ENCODE measurements around the gene GPC3.

Gene GPC3

GRCh38 chrX:133926099-133926498 lies 59.3 kb downstream of the GPC3 start:
- Histone ChIP-seq H3K79me2 (ENCODE audit: control insufficient read depth, low read length) (no peaks in the 10 kb centered on the region), H3K4me1 (ENCODE audit: control insufficient read depth, low read length) (no peaks in the 10 kb centered on the region), H3K36me3 (ENCODE audit: control insufficient read depth, low read length) (no peaks in the 10 kb centered on the region), H3K27me3 (ENCODE audit: control insufficient read depth, low read length) (no peaks in the 10 kb centered on the region), H3F3A (ENCODE audit: control insufficient read depth, insufficient read depth) (no peaks in the 10 kb centered on the region), H3K9me3 (ENCODE audit: control insufficient read depth, insufficient read depth, low read length) (no peaks in the 10 kb centered on the region), H3K9me2 (replicated peaks; ENCODE audit: control insufficient read depth, low read length) (no peaks in the 10 kb centered on the region), H4K20me1 (ENCODE audit: control insufficient read depth, insufficient read depth, low read depth, low read length) (no peaks in the 10 kb centered on the region), H3K4me3 (ENCODE audit: low read length) (no peak overlapping the region), H3K4me2 (ENCODE audit: low read length) (no peak overlapping the region), H3K27ac (ENCODE audit: low read depth, low read length) (no peak overlapping the region)
- TF ChIP-seq CTCF (IDR thresholded peaks at IDR 0.05; ENCODE audit: low read depth, low read length, poor library complexity, severe bottlenecking) (no peak), EZH2phosphoT487 (IDR thresholded peaks at IDR 0.05; ENCODE audit: borderline replicate concordance, low read length) (no peak)

GRCh38 chrX:133924548-133924947 lies 60.8 kb downstream of the GPC3 start:
- no peak for TF ChIP-seq EZH2phosphoT487 (IDR thresholded peaks at IDR 0.05; ENCODE audit: borderline replicate concordance, low read length)
- no peak for TF ChIP-seq CTCF (IDR thresholded peaks at IDR 0.05; ENCODE audit: low read depth, low read length, poor library complexity, severe bottlenecking)
- H3K36me3 ChIP-seq (ENCODE audit: control insufficient read depth, low read length) = no peaks in the 10 kb centered on the region
- no peaks in the 10 kb centered on the region for H3F3A ChIP-seq (ENCODE audit: control insufficient read depth, insufficient read depth)
- H3K9me2 ChIP-seq (replicated peaks; ENCODE audit: control insufficient read depth, low read length) = no peaks in the 10 kb centered on the region
- H3K79me2 ChIP-seq (ENCODE audit: control insufficient read depth, low read length) = no peaks in the 10 kb centered on the region
- no peak overlapping the region for H3K4me2 ChIP-seq (ENCODE audit: low read length)
- H3K4me3 ChIP-seq (ENCODE audit: low read length) = no peak overlapping the region
- no peaks in the 10 kb centered on the region for H3K27me3 ChIP-seq (ENCODE audit: control insufficient read depth, low read length)
- no peaks in the 10 kb centered on the region for H3K9me3 ChIP-seq (ENCODE audit: control insufficient read depth, insufficient read depth, low read length)
- H3K4me1 ChIP-seq (ENCODE audit: control insufficient read depth, low read length) = no peaks in the 10 kb centered on the region
- no peak overlapping the region for H3K27ac ChIP-seq (ENCODE audit: low read depth, low read length)
- no peaks in the 10 kb centered on the region for H4K20me1 ChIP-seq (ENCODE audit: control insufficient read depth, insufficient read depth, low read depth, low read length)

DNA sequence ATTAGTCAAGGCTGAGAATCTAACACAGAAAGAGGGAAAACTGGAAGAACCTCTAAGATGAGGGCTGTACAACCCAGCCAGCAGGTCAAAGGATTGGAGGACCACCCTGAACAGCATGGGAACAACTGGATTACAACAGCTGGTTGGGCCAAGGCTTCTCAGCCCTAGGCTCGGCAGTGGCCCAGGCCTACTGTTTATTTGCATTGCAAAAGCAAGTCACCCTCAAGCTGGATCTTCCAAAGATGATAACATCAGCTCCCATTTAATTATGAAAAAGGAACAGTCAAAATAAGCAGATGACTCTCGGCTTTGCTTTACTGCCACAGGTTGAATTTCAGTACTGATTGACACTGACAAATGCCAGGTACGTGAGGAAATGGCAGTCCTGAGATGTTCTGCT lies 61.8 kb downstream of the GPC3 start:
- H4K20me1 ChIP-seq (ENCODE audit: control insufficient read depth, insufficient read depth, low read depth, low read length) = no peaks in the 10 kb centered on the region
- H3K9me3 ChIP-seq (ENCODE audit: control insufficient read depth, insufficient read depth, low read length) = no peaks in the 10 kb centered on the region
- H3K27ac ChIP-seq (ENCODE audit: low read depth, low read length) = no peak overlapping the region
- no peaks in the 10 kb centered on the region for H3F3A ChIP-seq (ENCODE audit: control insufficient read depth, insufficient read depth)
- H3K4me2 ChIP-seq (ENCODE audit: low read length) = no peak overlapping the region
- no peak for TF ChIP-seq CTCF (IDR thresholded peaks at IDR 0.05; ENCODE audit: low read depth, low read length, poor library complexity, severe bottlenecking)
- no peak for TF ChIP-seq EZH2phosphoT487 (IDR thresholded peaks at IDR 0.05; ENCODE audit: borderline replicate concordance, low read length)
- H3K4me1 ChIP-seq (ENCODE audit: control insufficient read depth, low read length) = no peaks in the 10 kb centered on the region
- H3K36me3 ChIP-seq (ENCODE audit: control insufficient read depth, low read length) = no peaks in the 10 kb centered on the region
- no peaks in the 10 kb centered on the region for H3K9me2 ChIP-seq (replicated peaks; ENCODE audit: control insufficient read depth, low read length)
- no peak overlapping the region for H3K4me3 ChIP-seq (ENCODE audit: low read length)
- no peaks in the 10 kb centered on the region for H3K27me3 ChIP-seq (ENCODE audit: control insufficient read depth, low read length)
- no peaks in the 10 kb centered on the region for H3K79me2 ChIP-seq (ENCODE audit: control insufficient read depth, low read length)

DNA sequence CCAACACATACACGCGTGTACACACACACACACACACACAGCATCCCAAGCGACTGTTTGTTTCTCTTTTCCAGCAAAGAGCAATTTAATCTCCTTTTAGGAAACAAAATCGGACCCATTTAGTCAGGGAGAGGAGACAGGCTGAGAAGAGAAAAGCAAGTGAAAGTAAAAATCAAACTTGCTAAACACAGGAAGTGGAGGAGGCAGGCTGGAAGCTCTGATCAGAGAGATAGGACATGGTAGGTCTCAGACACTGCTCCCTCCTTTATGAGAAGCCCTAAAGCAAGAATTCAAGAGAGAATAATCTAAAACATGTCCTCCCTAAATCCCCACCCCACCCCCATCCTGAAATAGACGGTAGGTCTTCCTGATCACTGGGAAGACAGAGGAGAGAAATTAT lies 62.3 kb downstream of the GPC3 start:
- no peak overlapping the region for H3K4me2 ChIP-seq (ENCODE audit: low read length)
- H3K9me2 ChIP-seq (replicated peaks; ENCODE audit: control insufficient read depth, low read length) = no peaks in the 10 kb centered on the region
- no peaks in the 10 kb centered on the region for H3K9me3 ChIP-seq (ENCODE audit: control insufficient read depth, insufficient read depth, low read length)
- no peaks in the 10 kb centered on the region for H4K20me1 ChIP-seq (ENCODE audit: control insufficient read depth, insufficient read depth, low read depth, low read length)
- no peak overlapping the region for H3K4me3 ChIP-seq (ENCODE audit: low read length)
- H3K27ac ChIP-seq (ENCODE audit: low read depth, low read length) = no peak overlapping the region
- H3K4me1 ChIP-seq (ENCODE audit: control insufficient read depth, low read length) = no peaks in the 10 kb centered on the region
- no peaks in the 10 kb centered on the region for H3K27me3 ChIP-seq (ENCODE audit: control insufficient read depth, low read length)
- TF ChIP-seq EZH2phosphoT487 (IDR thresholded peaks at IDR 0.05; ENCODE audit: borderline replicate concordance, low read length) (no peak), CTCF (IDR thresholded peaks at IDR 0.05; ENCODE audit: low read depth, low read length, poor library complexity, severe bottlenecking) (no peak)
- H3F3A ChIP-seq (ENCODE audit: control insufficient read depth, insufficient read depth) = no peaks in the 10 kb centered on the region
- no peaks in the 10 kb centered on the region for H3K36me3 ChIP-seq (ENCODE audit: control insufficient read depth, low read length)
- H3K79me2 ChIP-seq (ENCODE audit: control insufficient read depth, low read length) = no peaks in the 10 kb centered on the region

All from DOHH2 (cell line).